Caco-2 (cell line): ENCODE data around the gene BARHL1. TPM values are rescaled to one million over a fixed set of nuclear protein-coding genes. Genes with fewer than 3 reads are reported as not detected.

Source experiments
- BruUV-seq: library from RNA; stranded (reverse); fragments of 400-500 nt; replicated peaks from 2 replicates; lab custom pipeline; 2021; lab: Mats Ljungman, UMichigan
- CTCF ChIA-PET: fragments of 300-600 bp; sonication (Branson Sonifier 250); formaldehyde crosslinking; loops from one replicate; lab custom pipeline; 2022; ENCODE audit warnings: antibody characterized with exemption; lab: Charles Lee
- POLR2A ChIA-PET: fragments of 300-600 bp; sonication (Branson Sonifier 250); formaldehyde crosslinking; loops from one replicate; lab custom pipeline; 2022; ENCODE audit warnings: antibody characterized with exemption; lab: Charles Lee
- DNase-seq, 2 experiments: peaks; one replicate each; pipeline versions ENCODE4 v3.0.0 to v3.0.0-alpha.2; 2020 to 2022
- H3K27me3 ChIP-seq: replicated peaks from 2 replicates; pipeline ENCODE4 v1.6.0; 2011; ENCODE audit warnings: low read length; ENCODE audit not compliant: control insufficient read depth, insufficient read depth
- H3K36me3 ChIP-seq: 2 replicates; pipeline ENCODE4 v1.5.1; 2011; ENCODE audit warnings: low read length; ENCODE audit not compliant: control insufficient read depth, insufficient read depth
- H3K4me1 ChIP-seq: fragments of 250-450 bp; sonication (Bioruptor Pico); 2 replicates; pipeline ENCODE4 v1.5.1; 2020; ENCODE audit warnings: mild to moderate bottlenecking
- H3K4me3 ChIP-seq: 2 replicates; pipeline ENCODE4 v1.5.1; 2011; ENCODE audit warnings: low read depth, mild to moderate bottlenecking, control low read depth, low read length
- H3K9me3 ChIP-seq: fragments of 250-450 bp; sonication (Bioruptor Pico); 2 replicates; pipeline ENCODE4 v1.5.1; 2020; ENCODE audit warnings: mild to moderate bottlenecking, moderate library complexity
- H3K27ac Mint-ChIP-seq: one replicate; pipeline ENCODE4 v1.8.0; 2022; ENCODE audit warnings: mixed read lengths; ENCODE audit not compliant: unreplicated experiment
- H3K27me3 Mint-ChIP-seq: one replicate; pipeline ENCODE4 v1.8.0; 2022; ENCODE audit warnings: mixed read lengths; ENCODE audit not compliant: insufficient read depth, unreplicated experiment
- H3K36me3 Mint-ChIP-seq: one replicate; pipeline ENCODE4 v1.8.0; 2022; ENCODE audit warnings: mild to moderate bottlenecking, mixed read lengths; ENCODE audit not compliant: insufficient read depth, unreplicated experiment
- H3K4me1 Mint-ChIP-seq: one replicate; pipeline ENCODE4 v1.8.0; 2022; ENCODE audit warnings: low read depth, mixed read lengths; ENCODE audit not compliant: unreplicated experiment
- H3K4me3 Mint-ChIP-seq: one replicate; pipeline ENCODE4 v1.8.0; 2022; ENCODE audit warnings: mild to moderate bottlenecking, moderate library complexity, mixed read lengths; ENCODE audit not compliant: unreplicated experiment
- H3K9me3 Mint-ChIP-seq: one replicate; pipeline ENCODE4 v1.8.0; 2022; ENCODE audit warnings: mixed read lengths; ENCODE audit not compliant: unreplicated experiment
- CTCF ChIP-seq, 2 experiments: fragments of 200-600 bp in 1 of 2; IDR thresholded peaks; 1 replicate in 1 of 2; 2 replicates in 1 of 2; pipeline versions ENCODE4 v1.5.1 to v1.8.0; 2011 to 2022; ENCODE audit warnings: antibody characterized with exemption in 1 of 2, control low read depth in 1 of 2, inconsistent platforms in 1 of 2, low read depth in 1 of 2, low read length in 1 of 2, mild to moderate bottlenecking in 1 of 2, moderate library complexity in 1 of 2; ENCODE audit not compliant: insufficient read depth in 1 of 2, severe bottlenecking in 1 of 2, unreplicated experiment in 1 of 2
- intact Hi-C: fragments of 100-400 bp; cut with micrococcal nuclease; formaldehyde crosslinking; loops from one replicate; pipeline ENCODE4 v1.10.0; 2022; ENCODE audit not compliant: unreplicated experiment
- total RNA-seq: library from RNA; stranded (reverse); gene quantifications from 2 replicates; pipeline ENCODE4 v1.2.3, GENCODE V29; 2022

Gene BARHL1
- total RNA-seq, 1 experiment from 2014 or later: not detected

GRCh38 chr9:132615774-132616173, 33.4 kb downstream of the BARHL1 start:
- CTCF ChIA-PET: no interaction called here
- DNase-seq: no peak
- no peaks in the 10 kb centered on the region for H3K9me3 Mint-ChIP-seq
- H3K4me3 Mint-ChIP-seq: no peak overlapping the region
- H3K27me3 Mint-ChIP-seq: no peaks in the 10 kb centered on the region
- Histone ChIP-seq H3K4me3 (no peak overlapping the region), H3K27me3 (no peaks in the 10 kb centered on the region), H3K4me1 (no peaks in the 10 kb centered on the region), H3K36me3 (peaks cover 2% of the 10 kb centered on the region), H3K9me3 (no peaks in the 10 kb centered on the region)
- intact Hi-C loops: no loop called here
- POLR2A ChIA-PET: no interaction called here
- no TSS peak for BruUV-seq
- TF ChIP-seq CTCF (IDR thresholded peaks at IDR 0.05; ENCODE audit: insufficient read depth in 1 of 2, low read depth in 1 of 2, low read length in 1 of 2, severe bottlenecking in 1 of 2, unreplicated experiment in 1 of 2): no peak
- H3K4me1 Mint-ChIP-seq: no peaks in the 10 kb centered on the region
- H3K36me3 Mint-ChIP-seq: peaks cover 84% of the 10 kb centered on the region
- no peak overlapping the region for H3K27ac Mint-ChIP-seq

GRCh38 chr9:132616725-132617124, 34.3 kb downstream of the BARHL1 start:
- no peak for TF ChIP-seq CTCF (IDR thresholded peaks at IDR 0.05; ENCODE audit: insufficient read depth in 1 of 2, low read depth in 1 of 2, low read length in 1 of 2, severe bottlenecking in 1 of 2, unreplicated experiment in 1 of 2)
- Histone ChIP-seq H3K27me3 (no peaks in the 10 kb centered on the region), H3K4me1 (no peaks in the 10 kb centered on the region), H3K4me3 (no peak overlapping the region), H3K36me3 (peaks cover 2% of the 10 kb centered on the region), H3K9me3 (no peaks in the 10 kb centered on the region)
- intact Hi-C loops: no loop called here
- DNase-seq: no peak
- no TSS peak for BruUV-seq
- no peaks in the 10 kb centered on the region for H3K4me1 Mint-ChIP-seq
- H3K36me3 Mint-ChIP-seq: peaks cover 80% of the 10 kb centered on the region
- no peaks in the 10 kb centered on the region for H3K27me3 Mint-ChIP-seq
- H3K27ac Mint-ChIP-seq: no peak overlapping the region
- no peaks in the 10 kb centered on the region for H3K9me3 Mint-ChIP-seq
- CTCF ChIA-PET: no interaction called here
- H3K4me3 Mint-ChIP-seq: no peak overlapping the region
- POLR2A ChIA-PET: no interaction called here

- no peak overlapping the region for H3K4me3 ChIP-seq
- no peak for DNase-seq
- no peak overlapping the region for H3K4me3 Mint-ChIP-seq
- H3K4me1 ChIP-seq: no peaks in the 10 kb centered on the region
- H3K27me3 Mint-ChIP-seq: no peaks in the 10 kb centered on the region
- CTCF ChIA-PET: no interaction called here
- TF ChIP-seq CTCF (IDR thresholded peaks at IDR 0.05; ENCODE audit: insufficient read depth in 1 of 2, low read depth in 1 of 2, low read length in 1 of 2, severe bottlenecking in 1 of 2, unreplicated experiment in 1 of 2): no peak
- H3K36me3 Mint-ChIP-seq: peaks cover 46% of the 10 kb centered on the region
- POLR2A ChIA-PET: no interaction called here
- no TSS peak for BruUV-seq
- intact Hi-C loops: no loop called here
- H3K9me3 Mint-ChIP-seq: no peaks in the 10 kb centered on the region
- no peaks in the 10 kb centered on the region for H3K4me1 Mint-ChIP-seq
- no peak overlapping the region for H3K27ac Mint-ChIP-seq
- H3K9me3 ChIP-seq: no peaks in the 10 kb centered on the region
- no peaks in the 10 kb centered on the region for H3K27me3 ChIP-seq
- no peaks in the 10 kb centered on the region for H3K36me3 ChIP-seq
Measured at GRCh38 chr9:132622159-132622558, 39.8 kb downstream of the BARHL1 start.
